ENCODE results near the gene RHBDF2.

DNA sequence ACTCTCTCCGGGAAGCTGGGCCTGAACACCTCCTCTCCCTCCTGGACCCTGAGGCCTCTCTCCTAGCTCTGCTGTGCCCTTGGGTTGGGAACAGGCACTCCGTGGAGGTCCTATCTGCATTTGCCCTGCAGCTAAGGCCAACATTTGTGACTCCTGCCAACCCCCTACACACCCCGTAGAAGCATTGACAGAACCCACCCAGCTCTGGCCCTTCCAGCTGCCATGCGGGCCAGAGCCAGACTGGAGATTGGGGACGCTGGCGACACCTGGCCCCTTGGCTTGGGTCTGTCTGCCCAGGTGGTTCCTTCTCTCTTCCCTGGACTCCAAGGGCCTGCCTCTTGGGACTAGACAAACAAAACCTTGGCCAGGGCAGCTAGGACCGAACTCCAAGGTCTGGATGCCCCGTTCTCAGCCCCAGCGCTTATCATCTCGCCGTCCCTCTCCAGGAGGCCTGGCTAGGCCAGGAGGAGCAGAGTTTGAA is 644 bp upstream of the RHBDF2 start:
- TF ChIP-seq POLR2AphosphoS5 (IDR thresholded peaks at IDR 0.05; ENCODE audit: insufficient read depth in 1 of 2, low read depth in 1 of 2) (no peak), POLR2A (IDR thresholded peaks at IDR 0.05) (no peak)
- TF ChIP-seq, protein P1, sequence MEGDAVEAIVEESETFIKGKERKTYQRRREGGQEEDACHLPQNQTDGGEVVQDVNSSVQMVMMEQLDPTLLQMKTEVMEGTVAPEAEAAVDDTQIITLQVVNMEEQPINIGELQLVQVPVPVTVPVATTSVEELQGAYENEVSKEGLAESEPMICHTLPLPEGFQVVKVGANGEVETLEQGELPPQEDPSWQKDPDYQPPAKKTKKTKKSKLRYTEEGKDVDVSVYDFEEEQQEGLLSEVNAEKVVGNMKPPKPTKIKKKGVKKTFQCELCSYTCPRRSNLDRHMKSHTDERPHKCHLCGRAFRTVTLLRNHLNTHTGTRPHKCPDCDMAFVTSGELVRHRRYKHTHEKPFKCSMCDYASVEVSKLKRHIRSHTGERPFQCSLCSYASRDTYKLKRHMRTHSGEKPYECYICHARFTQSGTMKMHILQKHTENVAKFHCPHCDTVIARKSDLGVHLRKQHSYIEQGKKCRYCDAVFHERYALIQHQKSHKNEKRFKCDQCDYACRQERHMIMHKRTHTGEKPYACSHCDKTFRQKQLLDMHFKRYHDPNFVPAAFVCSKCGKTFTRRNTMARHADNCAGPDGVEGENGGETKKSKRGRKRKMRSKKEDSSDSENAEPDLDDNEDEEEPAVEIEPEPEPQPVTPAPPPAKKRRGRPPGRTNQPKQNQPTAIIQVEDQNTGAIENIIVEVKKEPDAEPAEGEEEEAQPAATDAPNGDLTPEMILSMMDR (IDR thresholded peaks at IDR 0.05): no peak
